Fibroblast of upper back skin (primary cell): ENCODE measurements around the gene TTC34.

Experiments
- DNase-seq: peaks from one replicate; pipeline ENCODE4 v3.0.0-alpha.2; 2013

Gene TTC34

GRCh38 chr1:2587860-2588571 is 213.5 kb downstream of the TTC34 start:
- DNase-seq, result no peak

- DNase-seq, result no peak
Observed at GRCh38 chr1:2587071-2587859, 214.2 kb downstream of the TTC34 start.

- DNase-seq, result peak; percentile 99
Observed at GRCh38 chr1:2586154-2587070, 215.1 kb downstream of the TTC34 start, which contains the start of gene PRXL2B. Gene PRXL2B (plus strand): TSS chr1:2586777. CDS start chr1:2586886, 109 bp downstream.
